HFFc6 (cell line): ENCODE measurements around the gene SLC9A5. TPM values are rescaled to one million over a fixed set of nuclear protein-coding genes. Genes with fewer than 3 reads are reported as not detected.
A peak's percentile ranks its signal among the peaks of the same experiment; 100 is the strongest.

Experiments used
- DNase-seq: peaks from one replicate; pipeline ENCODE4 v3.0.0-alpha.2; 2018
- H3K27ac Mint-ChIP-seq: 2 replicates; pipeline ENCODE4 v1.8.0; 2020; ENCODE audit warnings: mild to moderate bottlenecking, mixed read lengths
- H3K27me3 Mint-ChIP-seq: 2 replicates; pipeline ENCODE4 v1.8.0; 2021; ENCODE audit warnings: mild to moderate bottlenecking, moderate library complexity, mixed read lengths; ENCODE audit not compliant: insufficient read depth
- H3K36me3 Mint-ChIP-seq: 2 replicates; pipeline ENCODE4 v1.8.0; 2021; ENCODE audit warnings: low read depth, mixed read lengths
- H3K4me1 Mint-ChIP-seq: 2 replicates; pipeline ENCODE4 v1.8.0; 2020; ENCODE audit warnings: low read depth, mixed read lengths
- H3K4me3 Mint-ChIP-seq: 2 replicates; pipeline ENCODE4 v1.8.0; 2020; ENCODE audit warnings: mild to moderate bottlenecking, moderate library complexity, mixed read lengths
- H3K9me3 Mint-ChIP-seq: 2 replicates; pipeline ENCODE4 v1.8.0; 2020; ENCODE audit warnings: mild to moderate bottlenecking, mixed read lengths
- total RNA-seq, 6 experiments: library from RNA; stranded (reverse); fragmentation: NEBNext Ultra II Directional; extraction: Animal tissue kit (Norgen Biotek cat#: 25700); gene quantifications; 2 replicates in 1 of 6; 3 replicates in 5 of 6; pipeline ENCODE4 v1.2.3, GENCODE V29; 2021
- TF ChIP-seq, protein P1 (sequence below): fragments of 200-600 bp; sonication (generic); IDR thresholded peaks from 2 replicates; pipeline ENCODE4 v1.5.0; 2021; ENCODE audit warnings: antibody characterized with exemption, mild to moderate bottlenecking

The SLC9A5 gene
- total RNA-seq, 6 experiments from 2014 or later: 3.3 to 4.2 (median 3.7) TPM

DNA sequence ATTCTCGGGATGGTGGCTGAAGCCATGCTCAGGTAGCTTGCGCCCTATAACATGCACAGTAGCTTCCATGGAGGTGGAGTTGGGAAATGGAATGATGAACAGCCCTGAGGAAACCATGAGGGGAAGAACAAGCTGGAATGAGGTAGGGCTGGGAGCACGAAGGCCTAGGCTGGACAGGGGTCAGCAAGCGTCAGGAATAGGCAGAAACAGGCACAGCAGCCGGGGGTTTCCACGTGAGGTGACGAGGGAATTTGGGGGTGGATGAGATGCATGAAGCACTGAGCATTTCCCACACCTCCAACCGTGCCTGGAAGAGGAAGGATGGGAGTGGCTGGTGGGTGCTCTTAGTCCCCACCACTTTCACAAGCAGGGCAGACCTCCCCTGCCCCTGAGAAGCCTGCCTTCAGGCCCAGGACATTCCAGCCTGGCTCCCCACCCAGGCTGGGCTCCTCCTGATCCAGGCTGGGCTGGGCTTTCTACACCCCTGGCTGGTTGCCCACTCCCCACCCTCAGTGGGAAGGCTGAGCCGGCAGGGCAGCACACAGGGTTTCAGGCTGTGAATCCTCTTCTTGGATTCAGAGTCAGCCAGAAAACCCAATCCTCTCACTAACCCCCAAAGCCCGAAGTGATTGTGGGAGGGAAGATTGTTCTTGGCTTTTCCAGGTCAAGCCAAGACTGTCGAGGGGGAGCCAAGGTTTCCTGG lies 52.5 kb downstream of the SLC9A5 start:
- no peaks in the 10 kb centered on the region for H3K36me3 Mint-ChIP-seq
- peaks cover 32% of the 10 kb centered on the region for H3K4me1 Mint-ChIP-seq
- TF ChIP-seq, protein P1, sequence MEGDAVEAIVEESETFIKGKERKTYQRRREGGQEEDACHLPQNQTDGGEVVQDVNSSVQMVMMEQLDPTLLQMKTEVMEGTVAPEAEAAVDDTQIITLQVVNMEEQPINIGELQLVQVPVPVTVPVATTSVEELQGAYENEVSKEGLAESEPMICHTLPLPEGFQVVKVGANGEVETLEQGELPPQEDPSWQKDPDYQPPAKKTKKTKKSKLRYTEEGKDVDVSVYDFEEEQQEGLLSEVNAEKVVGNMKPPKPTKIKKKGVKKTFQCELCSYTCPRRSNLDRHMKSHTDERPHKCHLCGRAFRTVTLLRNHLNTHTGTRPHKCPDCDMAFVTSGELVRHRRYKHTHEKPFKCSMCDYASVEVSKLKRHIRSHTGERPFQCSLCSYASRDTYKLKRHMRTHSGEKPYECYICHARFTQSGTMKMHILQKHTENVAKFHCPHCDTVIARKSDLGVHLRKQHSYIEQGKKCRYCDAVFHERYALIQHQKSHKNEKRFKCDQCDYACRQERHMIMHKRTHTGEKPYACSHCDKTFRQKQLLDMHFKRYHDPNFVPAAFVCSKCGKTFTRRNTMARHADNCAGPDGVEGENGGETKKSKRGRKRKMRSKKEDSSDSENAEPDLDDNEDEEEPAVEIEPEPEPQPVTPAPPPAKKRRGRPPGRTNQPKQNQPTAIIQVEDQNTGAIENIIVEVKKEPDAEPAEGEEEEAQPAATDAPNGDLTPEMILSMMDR: no peak
- no peak for DNase-seq
- H3K9me3 Mint-ChIP-seq: no peaks in the 10 kb centered on the region
- H3K4me3 Mint-ChIP-seq: no peak overlapping the region
- H3K27ac Mint-ChIP-seq: no peak overlapping the region
- H3K27me3 Mint-ChIP-seq: peaks cover 3% of the 10 kb centered on the region; the same call in 1 of the 2 replicates

DNA sequence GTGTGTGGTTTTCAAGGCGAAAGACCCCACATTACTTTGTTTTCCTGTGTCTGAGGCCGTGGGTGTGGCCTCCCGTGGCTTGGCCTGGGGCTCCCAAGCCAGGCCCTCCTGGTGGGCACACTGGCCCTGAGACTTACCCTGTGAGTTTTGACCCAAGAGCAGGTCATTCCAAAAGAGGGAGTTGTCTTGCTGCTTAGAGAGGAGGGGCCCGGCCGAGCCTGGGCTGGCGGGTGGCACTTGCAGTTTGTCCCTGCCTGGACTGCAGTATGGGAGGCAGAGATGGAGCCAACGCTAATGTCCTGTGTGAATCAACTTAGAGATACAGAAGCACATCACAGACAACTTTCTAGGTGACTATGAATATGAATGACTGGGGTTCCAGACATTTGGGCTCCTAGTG lies 53.3 kb downstream of the SLC9A5 start:
- Mint-ChIP-seq H3K4me3 (no peak overlapping the region), H3K27me3 (peaks cover 3% of the 10 kb centered on the region; the same call in 1 of the 2 replicates), H3K4me1 (peaks cover 23% of the 10 kb centered on the region), H3K36me3 (no peaks in the 10 kb centered on the region), H3K27ac (no peak overlapping the region), H3K9me3 (no peaks in the 10 kb centered on the region)
- no peak for DNase-seq
- TF ChIP-seq, protein P1: no peak

DNA sequence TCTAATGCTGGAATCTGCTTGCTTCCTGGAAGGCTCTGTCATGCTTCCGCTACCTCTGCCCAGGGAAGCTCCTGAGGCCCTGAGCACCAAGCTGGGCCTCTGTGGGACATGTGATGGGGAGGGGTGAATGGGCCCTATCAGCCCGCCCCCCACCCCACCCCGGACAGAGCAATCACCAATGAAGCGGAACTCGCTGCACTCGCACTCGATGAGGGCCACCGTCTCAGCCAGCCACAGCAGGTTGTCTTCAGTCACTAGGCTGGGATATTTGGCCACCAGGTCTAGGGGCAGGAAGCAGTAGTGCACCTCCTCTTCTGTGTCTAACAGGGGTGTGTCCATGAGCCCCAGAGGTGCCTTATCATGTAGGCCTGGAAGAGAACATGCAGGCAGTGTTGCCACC lies 54.2 kb downstream of the SLC9A5 start:
- peaks cover 18% of the 10 kb centered on the region for H3K4me1 Mint-ChIP-seq

DNA sequence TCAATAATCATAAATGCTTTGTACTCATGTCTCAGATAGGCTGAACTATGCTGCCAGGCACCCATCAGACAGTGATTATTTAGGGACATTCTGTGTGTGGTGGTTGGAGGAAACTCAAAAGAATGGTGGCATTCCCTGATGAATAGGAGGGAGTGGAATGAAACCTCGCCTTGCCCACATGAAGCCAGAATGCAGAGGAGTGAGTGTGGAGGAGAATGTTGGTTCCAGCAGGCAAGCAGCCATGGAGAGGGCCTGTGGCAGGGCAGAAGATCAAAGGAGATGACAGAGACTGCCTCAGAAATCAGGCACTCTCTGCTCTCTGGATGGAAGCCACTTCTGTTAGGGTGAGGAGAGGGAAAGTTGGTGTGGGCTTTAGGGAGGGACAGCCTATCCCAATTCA lies 55.2 kb downstream of the SLC9A5 start:
- H3K36me3 Mint-ChIP-seq: no peaks in the 10 kb centered on the region
- peaks cover 18% of the 10 kb centered on the region for H3K4me1 Mint-ChIP-seq
- DNase-seq: peak; percentile 36
- peaks cover 3% of the 10 kb centered on the region; the same call in 1 of the 2 replicates for H3K27me3 Mint-ChIP-seq
- no peaks in the 10 kb centered on the region for H3K9me3 Mint-ChIP-seq
- TF ChIP-seq, protein P1: no peak
- no peak overlapping the region for H3K27ac Mint-ChIP-seq
- no peak overlapping the region for H3K4me3 Mint-ChIP-seq

More for the DNA sequence above, 54.2 kb downstream of the SLC9A5 start:
- Mint-ChIP-seq H3K4me3 (no peak overlapping the region), H3K9me3 (no peaks in the 10 kb centered on the region), H3K27me3 (peaks cover 3% of the 10 kb centered on the region; the same call in 1 of the 2 replicates), H3K36me3 (no peaks in the 10 kb centered on the region), H3K27ac (no peak overlapping the region)
- TF ChIP-seq, protein P1: no peak
- DNase-seq: no peak

DNA sequence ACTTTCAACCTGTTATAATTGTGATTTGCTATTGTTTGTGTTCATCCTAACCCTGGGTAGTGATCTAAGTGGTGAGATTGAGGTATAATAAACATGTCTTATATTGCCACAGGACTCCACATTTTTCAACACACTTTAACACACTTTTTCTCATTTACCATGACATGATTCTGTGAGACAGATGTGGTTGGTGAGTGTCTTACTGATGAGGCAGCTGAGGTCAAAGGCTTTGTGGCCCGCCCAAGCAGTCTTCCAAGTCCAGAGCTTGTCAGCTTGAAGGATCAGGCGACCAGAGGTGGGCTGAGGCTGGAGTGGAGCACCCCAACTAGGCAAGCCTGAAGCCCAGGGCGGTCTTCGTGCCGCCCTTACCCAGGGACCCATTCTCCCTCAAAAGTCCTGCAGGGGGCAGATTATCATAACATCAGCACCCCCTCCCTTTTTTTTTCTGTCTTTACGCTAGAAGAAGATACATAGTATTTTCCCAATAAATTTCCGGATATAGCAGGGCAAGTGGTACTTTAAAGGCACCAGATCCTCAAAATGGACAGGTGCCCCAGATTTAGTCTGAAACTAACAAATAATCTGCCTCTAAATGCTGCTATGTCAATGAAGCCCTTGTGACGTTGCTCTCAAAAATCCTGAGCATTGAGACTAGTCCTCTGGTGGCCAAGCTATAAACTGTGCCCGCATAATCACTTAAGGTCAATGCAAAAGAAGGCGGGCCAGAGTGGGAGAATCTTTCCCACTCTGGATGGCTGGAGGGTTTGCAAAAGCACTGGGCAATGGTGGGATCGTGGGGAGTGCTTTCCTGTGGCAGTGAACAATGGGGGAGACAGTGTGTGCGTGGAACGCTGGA lies 56.7 kb downstream of the SLC9A5 start:
- Mint-ChIP-seq H3K36me3 (no peaks in the 10 kb centered on the region), H3K9me3 (no peaks in the 10 kb centered on the region), H3K4me3 (no peak overlapping the region), H3K27me3 (peaks cover 4% of the 10 kb centered on the region; the same call in 1 of the 2 replicates), H3K27ac (no peak overlapping the region), H3K4me1 (peaks cover 21% of the 10 kb centered on the region)
- TF ChIP-seq, protein P1: peak; percentile 31
- no peak for DNase-seq
